ENCODE data around the gene CD226. TPM values are rescaled to one million over a fixed set of nuclear protein-coding genes. Genes with fewer than 3 reads are reported as not detected.

Gene CD226
- total and polyA plus RNA-seq, 2 of the 4 experiments (the other 2 are of a cell fraction), result 0.29 to 1.1 TPM

GRCh38 chr18:69957747-69958146, 10.1 kb upstream of the CD226 start:
- no peak overlapping the region for H3K18ac ChIP-seq (ENCODE audit: low read depth, low read length)
- H3K79me1 ChIP-seq (ENCODE audit: low read depth in 1 of 2, low read length in 2 of 2), result no peaks in the 10 kb centered on the region
- H4K8ac ChIP-seq (ENCODE audit: low read depth in 2 of 2, low read length in 2 of 2), result no peak overlapping the region
- H4K91ac ChIP-seq (ENCODE audit: insufficient read depth, low read depth, low read length), result no peak overlapping the region
- no peak for ATAC-seq (ENCODE audit: low read depth)
- no peak for TF ChIP-seq SMC3 (IDR thresholded peaks at IDR 0.05; ENCODE audit: low read depth, low read length)
- no peak for TF ChIP-seq USF2 (IDR thresholded peaks at IDR 0.05; ENCODE audit: low read depth, low read length)
- no peak for TF ChIP-seq CTCF (conservative IDR thresholded peaks at IDR 0.05; ENCODE audit: low read depth, low read length)
- TF ChIP-seq RFX5 (IDR thresholded peaks at IDR 0.05; ENCODE audit: low read depth, low read length), result no peak
- TF ChIP-seq CEBPB (IDR thresholded peaks at IDR 0.05; ENCODE audit: low read depth, low read length), result no peak
- TF ChIP-seq NFE2L2 (IDR thresholded peaks at IDR 0.05; ENCODE audit: low read depth, low read length), result no peak
- TF ChIP-seq MAFK (IDR thresholded peaks at IDR 0.05; ENCODE audit: low read depth, low read length), result no peak
- TF ChIP-seq BHLHE40 (IDR thresholded peaks at IDR 0.05; ENCODE audit: low read depth, low read length), result no peak
- TF ChIP-seq ELK1 (IDR thresholded peaks at IDR 0.05; ENCODE audit: borderline replicate concordance, low read depth, low read length), result no peak
- TF ChIP-seq RAD21 (IDR thresholded peaks at IDR 0.05; ENCODE audit: low read length), result no peak
- TF ChIP-seq MXI1 (IDR thresholded peaks at IDR 0.05; ENCODE audit: borderline replicate concordance, low read depth, low read length), result no peak
- no peak for TF ChIP-seq POLR2A (IDR thresholded peaks at IDR 0.05; ENCODE audit: low read depth, low read length)
- no peak for TF ChIP-seq FOS (IDR thresholded peaks at IDR 0.05; ENCODE audit: low read depth, low read length)
- TF ChIP-seq RCOR1 (IDR thresholded peaks at IDR 0.05; ENCODE audit: insufficient replicate concordance, low read length), result no peak
- TF ChIP-seq CHD1 (IDR thresholded peaks at IDR 0.05; ENCODE audit: low read depth, low read length), result no peak
- TF ChIP-seq MAZ (IDR thresholded peaks at IDR 0.05; ENCODE audit: borderline replicate concordance, low read depth, low read length), result no peak
- H3K36me3 ChIP-seq (ENCODE audit: control insufficient read depth, insufficient read depth, low read length), result no peaks in the 10 kb centered on the region
- no peak overlapping the region for H3K27ac ChIP-seq (ENCODE audit: insufficient read depth, low read length)
- H3K56ac ChIP-seq (ENCODE audit: extremely low read depth, insufficient read depth, low read length), result no peak overlapping the region
- 100% methylated on average over 1 of the region's 3 CpGs; no CpG with 5 or more reads in 1 of the 2 experiments for WGBS, 2 experiments (ENCODE audit: extremely low coverage in 2 of 2, insufficient read length in 1 of 2)
- H4K20me1 ChIP-seq (ENCODE audit: insufficient read depth, low read length), result no peaks in the 10 kb centered on the region
- no peak overlapping the region for H3K4me2 ChIP-seq (ENCODE audit: low read depth, low read length)
- BruUV-seq (replicated peaks), result no TSS peak
- H3K14ac ChIP-seq (replicated peaks; ENCODE audit: low read depth, low read length), result no peak overlapping the region
- H3K4me1 ChIP-seq (ENCODE audit: control insufficient read depth, insufficient read depth, low read length), result no peaks in the 10 kb centered on the region
- no peak for DNase-seq
- no peak overlapping the region for H2AFZ ChIP-seq (replicated peaks; ENCODE audit: low read length, poor library complexity)
- no peaks in the 10 kb centered on the region for H3K27me3 ChIP-seq (ENCODE audit: control insufficient read depth, insufficient read depth, low read length)
- H2BK20ac ChIP-seq (ENCODE audit: low read depth, low read length), result no peak overlapping the region
- no peak overlapping the region for H3K9ac ChIP-seq (ENCODE audit: low read depth, low read length)
- CTCF ChIA-PET, result no interaction called here
- H4K5ac ChIP-seq (ENCODE audit: low read depth, low read length), result no peak overlapping the region
- POLR2A ChIA-PET (ENCODE audit: unreplicated experiment), result no interaction called here
- no peak overlapping the region for H2BK5ac ChIP-seq (ENCODE audit: low read depth, low read length, poor library complexity, severe bottlenecking)
- no peak overlapping the region for H2BK15ac ChIP-seq (ENCODE audit: low read depth, low read length)
- no peak overlapping the region for H2BK120ac ChIP-seq (ENCODE audit: low read depth, low read length)
- H3K4me3 ChIP-seq (ENCODE audit: insufficient read depth, low read depth, low read length), result no peak overlapping the region
- H3K9me3 ChIP-seq (ENCODE audit: control insufficient read depth, insufficient read depth, low read length), result no peaks in the 10 kb centered on the region
- dilution Hi-C loops (cut with HindIII; ENCODE audit: low sequenced_read_pairs, unreplicated experiment) (no loop called here), intact Hi-C loops (cut with micrococcal nuclease) (no loop called here), in situ Hi-C loops (cut with MboI; ENCODE audit: low sequenced_read_pairs) (no loop called here)
- H3K4ac ChIP-seq (ENCODE audit: low read depth, low read length), result no peak overlapping the region
- H3K9me1 ChIP-seq (ENCODE audit: insufficient read depth, low read length), result no peaks in the 10 kb centered on the region
- H2AK5ac ChIP-seq (ENCODE audit: low read depth, low read length), result no peak overlapping the region
- no peak overlapping the region for H2AK9ac ChIP-seq (replicated peaks; ENCODE audit: low read depth, low read length, poor library complexity)
- no peak overlapping the region for H3K23ac ChIP-seq (ENCODE audit: low read depth, low read length)

Data from IMR-90 (cell line).